K562 (cell line): Measurements from ENCODE around the gene TEX30. TPM values are rescaled to one million over a fixed set of nuclear protein-coding genes. Genes with fewer than 3 reads are reported as not detected.

Experiments used
- ATAC-seq: fragments of 200-7000 bp; cut with Tn5 transposase; 3 replicates; pipeline ENCODE4 v1.9.1; 2020; ENCODE audit warnings: moderate library complexity
- BruUV-seq: library from RNA; stranded (reverse); fragments of 400-500 nt; replicated peaks from 2 replicates; lab custom pipeline; 2021; lab: Mats Ljungman, UMichigan
- CTCF ChIA-PET: fragments of 300-600 bp; formaldehyde crosslinking; extraction: SDS; loops from one replicate; lab custom pipeline; 2021; ENCODE audit warnings: low intra/inter-chr PET ratio; lab: Yijun Ruan, JAX
- POLR2A ChIA-PET: fragments of 300-600, 350-650 bp; sonication (Branson Sonifier 250); formaldehyde crosslinking; extraction: SDS; loops from one replicate; lab custom pipeline; 2021; ENCODE audit warnings: antibody characterized with exemption, inconsistent platforms; lab: Yijun Ruan, JAX
- DNase-seq, 4 experiments: peaks; one replicate each; pipeline versions ENCODE4 v3.0.0 to v3.0.0-alpha.2; 2011 to 2018; ENCODE audit warnings: low spot score in 3 of 4, mixed read lengths in 3 of 4; ENCODE audit errors: extremely low read depth in 1 of 4
- FAIRE-seq: peaks from 2 replicates; lab custom pipeline; 2011; peaks lifted over from hg19 to GRCh38; lab: Jason Lieb, UNC
- H2AFZ ChIP-seq: 2 replicates; pipeline ENCODE4 v1.6.0; 2011; ENCODE audit warnings: low read depth, low read length, control low read depth, inconsistent platforms
- H3K27ac ChIP-seq: fragments of 200-600 bp; 3 replicates; pipeline ENCODE4 v1.8.0; 2011; ENCODE audit warnings: low read depth, mild to moderate bottlenecking, control low read depth, inconsistent platforms, low read length, moderate library complexity, mixed read lengths; ENCODE audit errors: extremely low read depth
- H3K27me3 ChIP-seq, 2 experiments: fragments of 300-600 bp in 1 of 2; 2 replicates in 1 of 2; 3 replicates in 1 of 2; pipeline versions ENCODE4 v1.6.0 to v1.8.0; 2011; ENCODE audit warnings: inconsistent platforms in 2 of 2, low read length in 2 of 2, mild to moderate bottlenecking in 1 of 2, mixed read lengths in 1 of 2, moderate library complexity in 1 of 2; ENCODE audit not compliant: control insufficient read depth in 2 of 2, insufficient read depth in 2 of 2
- H3K36me3 ChIP-seq: fragments of 300-600 bp; 3 replicates; pipeline ENCODE4 v1.8.0; 2011; ENCODE audit warnings: mild to moderate bottlenecking, low read length, inconsistent platforms; ENCODE audit not compliant: control insufficient read depth, insufficient read depth
- H3K4me1 ChIP-seq, 2 experiments: fragments of 200-600 bp in 1 of 2; replicated peaks in 1 of 2; 2 replicates in 1 of 2; 3 replicates in 1 of 2; pipeline versions ENCODE4 v1.5.1 to v1.8.0; 2011; ENCODE audit warnings: inconsistent platforms in 2 of 2, low read length in 2 of 2, mild to moderate bottlenecking in 1 of 2, mixed read lengths in 1 of 2, moderate library complexity in 1 of 2; ENCODE audit not compliant: control insufficient read depth in 2 of 2, insufficient read depth in 2 of 2
- H3K4me2 ChIP-seq: 2 replicates; pipeline ENCODE4 v1.6.1; 2011; ENCODE audit warnings: low read length, control low read depth, inconsistent platforms, mixed read lengths; ENCODE audit not compliant: insufficient read depth
- H3K4me3 ChIP-seq: fragments of 200-600 bp; sonication (generic), shearing (Covaris generic); 2 replicates; pipeline ENCODE4 v1.5.1; 2016; ENCODE audit warnings: control low read depth, inconsistent platforms
- H3K79me2 ChIP-seq: fragments of 200-600 bp; 3 replicates; pipeline ENCODE4 v1.8.0; 2011; ENCODE audit warnings: low read length, inconsistent platforms; ENCODE audit not compliant: control insufficient read depth, insufficient read depth
- H3K9ac ChIP-seq, 2 experiments: 2 replicates each; pipeline versions ENCODE4 v1.6.0 to v1.6.1; 2011; ENCODE audit warnings: low read depth in 2 of 2, low read length in 2 of 2, control low read depth in 1 of 2, inconsistent platforms in 1 of 2, mild to moderate bottlenecking in 1 of 2, mixed read lengths in 1 of 2; ENCODE audit not compliant: insufficient read depth in 1 of 2
- H3K9me1 ChIP-seq: one replicate; pipeline ENCODE4 v1.6.0; 2011; ENCODE audit warnings: inconsistent platforms, mild to moderate bottlenecking, low read length, moderate library complexity; ENCODE audit not compliant: control insufficient read depth, insufficient read depth
- H3K9me3 ChIP-seq: replicated peaks from 2 replicates; pipeline ENCODE4 v1.5.1; 2011; ENCODE audit warnings: low read depth, low read length, inconsistent platforms; ENCODE audit not compliant: control insufficient read depth, insufficient read depth
- H4K20me1 ChIP-seq: replicated peaks from 2 replicates; pipeline ENCODE4 v1.6.1; 2011; ENCODE audit warnings: low read length, inconsistent platforms, mixed read lengths; ENCODE audit not compliant: control insufficient read depth, insufficient read depth
- ATF4 ChIP-seq: fragments of 450-650 bp; formaldehyde crosslinking; IDR thresholded peaks from 2 replicates; pipeline ENCODE4 v1.4.0; 2022; ENCODE audit warnings: mild to moderate bottlenecking, moderate library complexity
- ETV1 ChIP-seq: fragments of 450-650 bp; conservative IDR thresholded peaks from 2 replicates; pipeline ENCODE4 v1.6.1; 2016; ENCODE audit warnings: missing genetic modification characterization, control low read depth, low read depth, missing compliant biosample characterization
- FOS ChIP-seq: IDR thresholded peaks from 3 replicates; pipeline ENCODE4 v1.6.1; 2011; ENCODE audit not compliant: insufficient read length; ENCODE audit errors: extremely low read depth
- JUND ChIP-seq, 2 experiments: IDR thresholded peaks; 2 replicates in 1 of 2; 3 replicates in 1 of 2; pipeline ENCODE4 v1.6.1; 2011; ENCODE audit warnings: borderline replicate concordance in 2 of 2, low read depth in 2 of 2, low read length in 2 of 2, improper control_type of control experiment in 1 of 2, missing biosample characterization in 1 of 2, missing genetic modification characterization in 1 of 2, missing genetic modification reagents in 1 of 2
- MAFG ChIP-seq: fragments of 450-650 bp; conservative IDR thresholded peaks from 2 replicates; pipeline ENCODE4 v1.6.1; 2016; ENCODE audit warnings: missing genetic modification characterization, missing compliant biosample characterization
- NFE2 ChIP-seq: IDR thresholded peaks from 2 replicates; pipeline ENCODE4 v1.6.1; 2014; ENCODE audit warnings: antibody characterized with exemption, low read depth
- RHOXF2B ChIP-seq: fragments of 250-450 bp; sonication (Bioruptor Pico); conservative IDR thresholded peaks from 2 replicates; pipeline ENCODE4 v1.5.1; 2021
- SIX5 ChIP-seq, 2 experiments: IDR thresholded peaks; 2 replicates each; pipeline ENCODE4 v1.6.1; 2011; ENCODE audit warnings: low read length in 2 of 2, borderline replicate concordance in 1 of 2, low read depth in 1 of 2, mild to moderate bottlenecking in 1 of 2, moderate library complexity in 1 of 2; ENCODE audit not compliant: insufficient read depth in 1 of 2
- U2AF2 ChIP-seq: fragments of 200-400 bp; formaldehyde crosslinking; optimal IDR thresholded peaks from 2 replicates; pipeline ENCODE3; 2017; ENCODE audit warnings: low read depth, mild to moderate bottlenecking, low read length
- XRCC4 ChIP-seq: IDR thresholded peaks from one replicate; pipeline ENCODE4 v1.6.1; 2011; ENCODE audit not compliant: insufficient read depth, insufficient read length; ENCODE audit errors: extremely low read depth
- ZNF165 ChIP-seq: fragments of 250-450 bp; sonication (Bioruptor Pico); IDR thresholded peaks from 2 replicates; pipeline ENCODE4 v1.4.0; 2020; ENCODE audit warnings: borderline replicate concordance
- ZNF449 ChIP-seq: fragments of 250-450 bp; sonication (Bioruptor Pico); IDR thresholded peaks from 2 replicates; pipeline ENCODE4 v1.8.0; 2022; ENCODE audit warnings: moderate library complexity, mild to moderate bottlenecking, inconsistent platforms
- ZNF668 ChIP-seq: fragments of 250-450 bp; sonication (Bioruptor Pico); IDR thresholded peaks from 2 replicates; pipeline ENCODE4 v1.8.0; 2022; ENCODE audit warnings: mild to moderate bottlenecking, inconsistent platforms
- WGBS: fragments of 100-300 bp; shearing (Covaris generic); methylation state at CpG from one replicate; pipeline ENCODE4 v1.1.6; 2016; ENCODE audit warnings: low coverage, mixed read lengths; ENCODE audit not compliant: insufficient coverage; ENCODE audit errors: missing lambda C conversion rate; 5-methylcytosine and 5-hydroxymethylcytosine counted together
- in situ Hi-C: fragments of 300-500 bp; cut with MboI; formaldehyde crosslinking; loops from 4 replicates; pipeline ENCODE4 v1.15.0; 2018; ENCODE audit warnings: inconsistent platforms, mixed read lengths
- intact Hi-C: fragments of 100-400 bp; cut with micrococcal nuclease; formaldehyde crosslinking; loops from 2 replicates; pipeline ENCODE4 v1.14.2; 2022
- polyA plus RNA-seq, 8 experiments: library from polyadenylated mRNA; depleted of rRNA in 4 of 8; stranded (reverse) in 5 of 8; unstranded in 3 of 8; fragments of >200 nt; fragmentation: Nextera tagmentation in 2 of 8; fragmentation: Illumina TruSeq in 1 of 8; extraction: Ambion mirVana in 2 of 8; extraction: Trizol in 1 of 8; gene quantifications; 2 replicates each; pipeline versions ENCODE4 v1.2.1 to v1.2.3, GENCODE V29; 2011 to 2014; ENCODE audit warnings: inconsistent platforms in 1 of 8, missing spikeins in 1 of 8
- total RNA-seq, 7 experiments: library from RNA; depleted of rRNA in 6 of 7; stranded (reverse); fragments of >200 nt in 6 of 7; fragmentation: Illumina TruSeq in 2 of 7; extraction: Trizol in 2 of 7; gene quantifications; 2 replicates each; pipeline versions ENCODE4 v1.2.1 to v1.2.3, GENCODE V29; 2011 to 2021; ENCODE audit warnings: low replicate concordance in 1 of 7
- TF ChIP-seq, protein P1 (sequence below): fragments of 450-650 bp; formaldehyde crosslinking; IDR thresholded peaks from 2 replicates; pipeline ENCODE4 v1.4.0; 2020; ENCODE audit warnings: mild to moderate bottlenecking, moderate library complexity
- TF ChIP-seq, protein P2 (sequence below): IDR thresholded peaks from 2 replicates; pipeline ENCODE4 v1.6.1; 2012; ENCODE audit warnings: low read depth, low read length, improper control_type of control experiment, borderline replicate concordance

The TEX30 gene
- total and polyA plus RNA-seq, 9 of the 15 experiments (the other 6 are each of a cell fraction or from before 2014, with no cell fraction given) = 24.1 to 143 (median 37.3) TPM

DNA sequence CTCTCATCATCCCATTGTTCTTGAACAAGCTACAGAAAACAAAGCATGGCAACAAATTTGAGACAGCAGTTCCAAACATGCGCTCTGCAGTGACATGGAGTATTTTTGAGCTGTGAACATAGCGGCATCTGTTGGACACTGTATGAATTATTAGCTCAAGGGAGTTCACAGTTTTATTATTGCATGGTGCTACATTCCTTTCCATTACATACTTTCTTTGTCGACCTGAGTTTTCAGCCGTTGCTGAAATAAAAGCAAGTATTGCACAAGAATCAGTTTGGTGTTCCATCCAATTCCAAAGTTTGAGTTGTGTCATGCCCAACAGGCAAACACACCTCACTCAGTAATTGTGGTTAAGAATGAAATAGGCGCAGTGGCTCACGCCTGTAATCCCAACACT lies 48.7 kb downstream of the TEX30 start (continued):
- TF ChIP-seq JUND (IDR thresholded peaks at IDR 0.05; ENCODE audit: borderline replicate concordance, low read depth, low read length) (0 out of 2 replicates have a peak, but pooled peaks have one; percentile 3), JUND (tag; IDR thresholded peaks at IDR 0.05; ENCODE audit: borderline replicate concordance, low read depth, low read length) (no peak), ZNF449 (CRISPR knock-in tag) (no peak), MAFG (0 out of 2 replicates have a peak, but pooled peaks have one; percentile 23), NFE2 (peak; percentile 52; the same call in 1 of the 2 replicates), SIX5 (IDR thresholded peaks at IDR 0.05; ENCODE audit: borderline replicate concordance in 1 of 2, insufficient read depth in 1 of 2, low read depth in 1 of 2, low read length in 2 of 2) (no peak), FOS (no peak)

DNA sequence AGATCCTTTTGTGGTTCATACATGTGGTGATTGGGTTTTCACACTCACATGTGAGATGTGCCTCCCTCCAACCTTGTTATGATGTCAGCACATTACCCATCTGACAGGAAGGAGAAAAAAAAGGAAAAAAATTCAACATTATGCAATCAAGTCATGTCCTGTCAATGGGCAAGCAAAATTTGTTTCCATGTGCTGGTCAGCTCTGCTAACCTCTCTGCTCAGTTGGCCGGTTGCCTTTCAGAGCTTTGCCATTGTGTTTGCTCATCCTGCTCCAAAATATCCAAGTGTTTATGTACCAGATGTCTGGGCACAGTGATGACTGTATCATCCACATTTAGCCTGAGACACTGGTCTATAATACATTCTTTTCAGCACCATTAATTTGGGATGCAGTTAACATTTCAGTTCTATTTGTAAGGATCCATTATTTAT lies 51.8 kb downstream of the TEX30 start:
- ATAC-seq (no peak), FAIRE-seq (no peak), DNase-seq (no peak)
- no TSS peak for BruUV-seq
- intact Hi-C loops = loop anchor here (5.0 kb wide), 1 partner anchor 1575 kb away; no protein-coding TSS in a partner anchor
- Histone ChIP-seq H4K20me1 (no peaks in the 10 kb centered on the region), H3K9me1 (no peaks in the 10 kb centered on the region), H3K27ac (no peak overlapping the region), H3K27me3 (no peaks in the 10 kb centered on the region), H3K4me1 (no peaks in the 10 kb centered on the region), H3K4me2 (no peak overlapping the region), H3K9ac (no peak overlapping the region), H3K79me2 (no peaks in the 10 kb centered on the region), H2AFZ (no peak overlapping the region), H3K36me3 (no peaks in the 10 kb centered on the region), H3K4me3 (no peak overlapping the region), H3K9me3 (no peaks in the 10 kb centered on the region)
- 0% methylated on average over 1 of the region's 1 CpG for WGBS
- POLR2A ChIA-PET = interaction anchor here (0.9 kb wide), 1 partner anchor 10 kb away, joined by 3 read pairs; no protein-coding TSS in a partner anchor
- CTCF ChIA-PET = no interaction called here
- in situ Hi-C loops = no loop called here
- TF ChIP-seq U2AF2 (no peak), RHOXF2B (CRISPR knock-in tag) (no peak), ETV1 (tag) (no peak), ZNF668 (no peak), XRCC4 (no peak), ZNF165 (CRISPR knock-in tag) (no peak), ATF4 (no peak)
- TF ChIP-seq, protein P1, sequence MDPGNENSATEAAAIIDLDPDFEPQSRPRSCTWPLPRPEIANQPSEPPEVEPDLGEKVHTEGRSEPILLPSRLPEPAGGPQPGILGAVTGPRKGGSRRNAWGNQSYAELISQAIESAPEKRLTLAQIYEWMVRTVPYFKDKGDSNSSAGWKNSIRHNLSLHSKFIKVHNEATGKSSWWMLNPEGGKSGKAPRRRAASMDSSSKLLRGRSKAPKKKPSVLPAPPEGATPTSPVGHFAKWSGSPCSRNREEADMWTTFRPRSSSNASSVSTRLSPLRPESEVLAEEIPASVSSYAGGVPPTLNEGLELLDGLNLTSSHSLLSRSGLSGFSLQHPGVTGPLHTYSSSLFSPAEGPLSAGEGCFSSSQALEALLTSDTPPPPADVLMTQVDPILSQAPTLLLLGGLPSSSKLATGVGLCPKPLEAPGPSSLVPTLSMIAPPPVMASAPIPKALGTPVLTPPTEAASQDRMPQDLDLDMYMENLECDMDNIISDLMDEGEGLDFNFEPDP = no peak
- TF ChIP-seq, protein P2, sequence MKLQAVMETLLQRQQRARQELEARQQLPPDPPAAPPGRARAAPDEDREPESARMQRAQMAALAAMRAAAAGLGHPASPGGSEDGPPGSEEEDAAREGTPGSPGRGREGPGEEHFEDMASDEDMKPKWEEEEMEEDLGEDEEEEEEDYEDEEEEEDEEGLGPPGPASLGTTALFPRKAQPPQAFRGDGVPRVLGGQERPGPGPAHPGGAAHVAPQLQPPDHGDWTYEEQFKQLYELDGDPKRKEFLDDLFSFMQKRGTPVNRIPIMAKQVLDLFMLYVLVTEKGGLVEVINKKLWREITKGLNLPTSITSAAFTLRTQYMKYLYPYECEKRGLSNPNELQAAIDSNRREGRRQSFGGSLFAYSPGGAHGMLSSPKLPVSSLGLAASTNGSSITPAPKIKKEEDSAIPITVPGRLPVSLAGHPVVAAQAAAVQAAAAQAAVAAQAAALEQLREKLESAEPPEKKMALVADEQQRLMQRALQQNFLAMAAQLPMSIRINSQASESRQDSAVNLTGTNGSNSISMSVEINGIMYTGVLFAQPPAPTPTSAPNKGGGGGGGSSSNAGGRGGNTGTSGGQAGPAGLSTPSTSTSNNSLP = no peak
